ENCODE results near the gene CABCOCO1. TPM values are rescaled to one million over a fixed set of nuclear protein-coding genes. Genes with fewer than 3 reads are reported as not detected.

CABCOCO1 gene
- total RNA-seq, 1 experiment from 2014 or later: not detected

DNA sequence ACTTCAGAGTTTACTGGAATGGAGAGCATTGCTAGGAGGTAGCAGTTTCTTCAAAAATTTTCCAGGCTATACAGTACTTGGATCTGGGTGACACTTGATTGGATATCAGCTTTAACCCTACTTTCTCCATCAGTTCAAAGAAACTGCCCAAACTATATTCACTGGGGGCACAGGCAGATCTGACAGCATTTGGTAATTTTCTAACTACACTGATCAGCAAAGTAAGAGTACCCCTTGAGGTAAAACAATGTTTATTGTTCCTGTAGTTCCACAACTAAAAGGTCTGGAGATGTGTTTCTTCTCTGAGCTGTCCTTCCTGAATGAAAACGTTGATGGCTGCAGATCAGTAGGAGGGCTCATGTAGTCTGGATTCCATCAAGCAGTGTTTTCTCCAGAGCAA is 104.2 kb downstream of the CABCOCO1 start:
- H3K9me3 ChIP-seq (ENCODE audit: low read depth, low read length, poor library complexity, severe bottlenecking): no peaks in the 10 kb centered on the region
- BruUV-seq (replicated peaks): no TSS peak
- POLR2A ChIA-PET (ENCODE audit: low non-redundant PET): no interaction called here
- no peaks in the 10 kb centered on the region for H3K36me3 ChIP-seq (ENCODE audit: insufficient read depth, low read length, poor library complexity, severe bottlenecking)
- no peak for DNase-seq (ENCODE audit: low spot score)
- no peak overlapping the region for H3K27ac ChIP-seq (ENCODE audit: low read depth, low read length, poor library complexity, severe bottlenecking)
- H3K4me3 ChIP-seq (ENCODE audit: low read depth, low read length, poor library complexity, severe bottlenecking): no peak overlapping the region
- CTCF ChIA-PET: no interaction called here
- intact Hi-C loops (cut with micrococcal nuclease; ENCODE audit: unreplicated experiment): no loop called here
- peaks cover 5% of the 10 kb centered on the region for H3K4me1 ChIP-seq (ENCODE audit: insufficient read depth, low read length, poor library complexity, severe bottlenecking)
- no peaks in the 10 kb centered on the region for H3K27me3 ChIP-seq (replicated peaks; ENCODE audit: insufficient read depth, low read depth, low read length, poor library complexity)
- no peak for TF ChIP-seq EZH2 (IDR thresholded peaks at IDR 0.05; ENCODE audit: borderline replicate concordance, low read depth, low read length, poor library complexity, severe bottlenecking)
- TF ChIP-seq CTCF (conservative IDR thresholded peaks at IDR 0.05; ENCODE audit: low read depth, low read length): no peak

GRCh38 chr10:61774031-61774430 is 111.3 kb downstream of the CABCOCO1 start:
- H3K27ac ChIP-seq (ENCODE audit: low read depth, low read length, poor library complexity, severe bottlenecking): no peak overlapping the region
- H3K9me3 ChIP-seq (ENCODE audit: low read depth, low read length, poor library complexity, severe bottlenecking): no peaks in the 10 kb centered on the region
- no TSS peak for BruUV-seq (replicated peaks)
- H3K4me3 ChIP-seq (ENCODE audit: low read depth, low read length, poor library complexity, severe bottlenecking): no peak overlapping the region
- TF ChIP-seq EZH2 (IDR thresholded peaks at IDR 0.05; ENCODE audit: borderline replicate concordance, low read depth, low read length, poor library complexity, severe bottlenecking) (no peak), CTCF (conservative IDR thresholded peaks at IDR 0.05; ENCODE audit: low read depth, low read length) (no peak)
- H3K36me3 ChIP-seq (ENCODE audit: insufficient read depth, low read length, poor library complexity, severe bottlenecking): no peaks in the 10 kb centered on the region
- ChIA-PET CTCF (no interaction called here), POLR2A (ENCODE audit: low non-redundant PET) (no interaction called here)
- DNase-seq (ENCODE audit: low spot score): no peak
- H3K4me1 ChIP-seq (ENCODE audit: insufficient read depth, low read length, poor library complexity, severe bottlenecking): peaks cover under 1% of the 10 kb centered on the region
- no peaks in the 10 kb centered on the region for H3K27me3 ChIP-seq (replicated peaks; ENCODE audit: insufficient read depth, low read depth, low read length, poor library complexity)
- intact Hi-C loops (cut with micrococcal nuclease; ENCODE audit: unreplicated experiment): no loop called here

DNA sequence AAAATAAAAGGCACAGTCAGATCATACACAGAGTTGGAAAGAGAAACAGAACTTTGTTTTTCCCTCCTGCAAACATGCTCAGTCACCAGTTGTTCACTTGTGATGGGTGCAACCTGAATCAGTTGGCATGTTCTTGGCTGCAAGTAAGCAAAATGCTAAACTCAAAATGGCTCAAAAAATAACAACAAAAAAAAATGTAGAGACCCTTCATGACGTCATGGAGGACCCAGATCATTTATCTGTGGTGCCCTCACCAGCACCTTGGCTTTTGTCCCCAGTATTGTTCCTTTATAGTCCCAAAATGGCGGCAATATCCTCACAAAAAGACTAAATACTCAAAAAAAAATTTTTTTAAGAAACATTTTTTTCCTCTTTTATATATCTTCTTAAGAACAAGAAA is 112.4 kb downstream of the CABCOCO1 start:
- DNase-seq (ENCODE audit: low spot score): no peak
- intact Hi-C loops (cut with micrococcal nuclease; ENCODE audit: unreplicated experiment): no loop called here
- H3K36me3 ChIP-seq (ENCODE audit: insufficient read depth, low read length, poor library complexity, severe bottlenecking): no peaks in the 10 kb centered on the region
- no peak overlapping the region for H3K27ac ChIP-seq (ENCODE audit: low read depth, low read length, poor library complexity, severe bottlenecking)
- ChIA-PET POLR2A (ENCODE audit: low non-redundant PET) (no interaction called here), CTCF (no interaction called here)
- H3K4me3 ChIP-seq (ENCODE audit: low read depth, low read length, poor library complexity, severe bottlenecking): no peak overlapping the region
- no TSS peak for BruUV-seq (replicated peaks)
- no peaks in the 10 kb centered on the region for H3K27me3 ChIP-seq (replicated peaks; ENCODE audit: insufficient read depth, low read depth, low read length, poor library complexity)
- peaks cover 3% of the 10 kb centered on the region for H3K4me1 ChIP-seq (ENCODE audit: insufficient read depth, low read length, poor library complexity, severe bottlenecking)
- TF ChIP-seq CTCF (conservative IDR thresholded peaks at IDR 0.05; ENCODE audit: low read depth, low read length): no peak
- no peak for TF ChIP-seq EZH2 (IDR thresholded peaks at IDR 0.05; ENCODE audit: borderline replicate concordance, low read depth, low read length, poor library complexity, severe bottlenecking)
- no peaks in the 10 kb centered on the region for H3K9me3 ChIP-seq (ENCODE audit: low read depth, low read length, poor library complexity, severe bottlenecking)

All from A673 (cell line).